ENCODE data around the gene NOC2L. TPM values are rescaled to one million over a fixed set of nuclear protein-coding genes. Genes with fewer than 3 reads are reported as not detected.
A peak's percentile ranks its signal among the peaks of the same experiment; 100 is the strongest.

NOC2L gene
- total and polyA plus RNA-seq, 9 of the 15 experiments (the other 6 are each of a cell fraction or from before 2014, with no cell fraction given), result 4.0 to 410 (median 200) TPM

DNA sequence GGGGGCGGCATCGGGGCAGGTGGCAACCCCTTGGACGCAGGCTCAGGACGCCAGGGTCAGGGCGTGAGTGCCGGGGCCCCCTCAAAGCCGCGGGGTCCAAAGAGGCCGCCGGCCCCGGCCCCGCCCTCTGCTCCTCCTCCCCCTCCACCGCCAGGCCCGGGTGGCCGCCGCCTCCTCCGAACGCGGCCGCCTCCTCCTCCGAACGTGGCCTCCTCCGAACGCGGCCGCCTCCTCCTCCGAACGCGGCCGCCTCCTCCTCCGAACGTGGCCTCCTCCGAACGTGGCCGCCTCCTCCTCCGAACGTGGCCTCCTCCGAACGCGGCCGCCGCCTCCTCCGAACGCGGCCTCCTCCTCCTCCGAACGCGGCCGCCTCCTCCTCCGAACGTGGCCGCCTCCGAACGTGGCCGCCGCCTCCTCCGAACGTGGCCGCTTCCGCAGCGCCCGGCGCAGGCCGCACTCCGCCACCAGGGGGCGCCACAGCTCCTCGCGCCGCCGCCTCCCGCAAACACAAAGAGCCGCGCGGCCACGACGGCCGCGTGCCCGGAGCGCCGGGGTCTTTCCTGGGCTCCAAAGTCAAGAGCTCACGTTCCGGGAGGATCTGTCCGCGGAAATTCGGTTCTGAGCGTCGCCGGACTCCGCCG lies 54.6 kb downstream of the NOC2L start:
- in situ Hi-C loops (cut with MboI) (no loop called here), intact Hi-C loops (cut with micrococcal nuclease) (loop anchor here (2.0 kb wide), 1 partner anchor 72 kb away; no protein-coding TSS in a partner anchor)
- DNase-seq (ENCODE audit: extremely low read depth in 1 of 4, low spot score in 3 of 4), result peak; percentile 88 to 93 (median 90)
- H2AFZ ChIP-seq (ENCODE audit: low read depth, low read length), result peak overlapping the region; percentile 73
- peaks cover 12 to 59% of the 10 kb centered on the region in 2 experiments for H3K4me1 ChIP-seq (replicated peaks in 1 of 2; ENCODE audit: control insufficient read depth in 2 of 2, insufficient read depth in 2 of 2, low read length in 2 of 2)
- no peaks in the 10 kb centered on the region for H3K9me3 ChIP-seq (replicated peaks; ENCODE audit: control insufficient read depth, insufficient read depth, low read depth, low read length)
- H4K20me1 ChIP-seq (replicated peaks; ENCODE audit: control insufficient read depth, insufficient read depth, low read length), result no peaks in the 10 kb centered on the region; the same call in 1 of the 2 replicates
- no peaks in the 10 kb centered on the region for H3K79me2 ChIP-seq (ENCODE audit: control insufficient read depth, insufficient read depth, low read length)
- H3K9me1 ChIP-seq (ENCODE audit: control insufficient read depth, insufficient read depth, low read length), result no peaks in the 10 kb centered on the region
- peak; percentile 93 for ATAC-seq
- WGBS (ENCODE audit: insufficient coverage, low coverage, missing lambda C conversion rate), result under 1% methylated on average over 56 of the region's 91 CpGs
- H3K27me3 ChIP-seq (ENCODE audit: control insufficient read depth in 2 of 2, insufficient read depth in 2 of 2, low read length in 2 of 2), result peaks cover 7 to 16% of the 10 kb centered on the region in 2 experiments; a peak in 2 of 5 replicates
- H3K4me2 ChIP-seq (ENCODE audit: insufficient read depth, low read length), result peak overlapping the region; percentile 63; the same call in 1 of the 2 replicates
- H3K27ac ChIP-seq (ENCODE audit: extremely low read depth, low read depth, low read length), result peak overlapping the region; percentile 68; the same call in 2 of the 3 replicates
- peak overlapping the region; percentile 44 to 91; a peak in 3 of 4 replicates for H3K9ac ChIP-seq (ENCODE audit: insufficient read depth in 1 of 2, low read depth in 2 of 2, low read length in 2 of 2)
- BruUV-seq (replicated peaks), result no TSS peak
- CTCF ChIA-PET (ENCODE audit: low intra/inter-chr PET ratio), result interaction anchor here (0.6 to 1.5 kb wide), 10 partner anchors 16 to 388 kb away, joined by 3 to 12 read pairs (median 4); no protein-coding TSS in a partner anchor
- H3K4me3 ChIP-seq, result peak overlapping the region; percentile 48
- POLR2A ChIA-PET, result interaction anchor here (0.6 to 1.1 kb wide), 8 partner anchors 8 to 55 kb away, joined by 3 to 9 read pairs (median 4); partner anchors contain the start of gene NOC2L
- FAIRE-seq, result peak; percentile 77
- H3K36me3 ChIP-seq (ENCODE audit: control insufficient read depth, insufficient read depth, low read length), result no peaks in the 10 kb centered on the region
- no peak for TF ChIP-seq PHF21A (IDR thresholded peaks at IDR 0.05; ENCODE audit: borderline replicate concordance, low read depth)
- no peak for TF ChIP-seq POU5F1 (IDR thresholded peaks at IDR 0.05; ENCODE audit: borderline replicate concordance, low read depth, low read length, partially characterized antibody)
- TF ChIP-seq PCBP2 (IDR thresholded peaks at IDR 0.05; ENCODE audit: low read depth, low read length, poor library complexity, severe bottlenecking), result no peak
- no peak for TF ChIP-seq ESRRB (CRISPR knock-in tag; IDR thresholded peaks at IDR 0.05; ENCODE audit: borderline replicate concordance)
- no peak for TF ChIP-seq SMARCB1 (IDR thresholded peaks at IDR 0.05; ENCODE audit: insufficient read length, low read depth)
- peak; percentile 53; the same call in 1 of the 2 replicates for TF ChIP-seq JUN (IDR thresholded peaks at IDR 0.05; ENCODE audit: borderline replicate concordance, low read depth, low read length)
- peak; percentile 93; the same call in 1 of the 2 replicates for TF ChIP-seq JUN (CRISPR knock-in tag; IDR thresholded peaks at IDR 0.05; ENCODE audit: borderline replicate concordance)
- no peak for TF ChIP-seq THRAP3 (IDR thresholded peaks at IDR 0.05; ENCODE audit: borderline replicate concordance)
- 0 out of 2 replicates have a peak, but pooled peaks have one; percentile 22 for TF ChIP-seq ZNF121 (CRISPR knock-in tag; conservative IDR thresholded peaks at IDR 0.05)
- TF ChIP-seq, protein P1, sequence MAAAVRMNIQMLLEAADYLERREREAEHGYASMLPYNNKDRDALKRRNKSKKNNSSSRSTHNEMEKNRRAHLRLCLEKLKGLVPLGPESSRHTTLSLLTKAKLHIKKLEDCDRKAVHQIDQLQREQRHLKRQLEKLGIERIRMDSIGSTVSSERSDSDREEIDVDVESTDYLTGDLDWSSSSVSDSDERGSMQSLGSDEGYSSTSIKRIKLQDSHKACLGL (CRISPR knock-in tag; IDR thresholded peaks at IDR 0.05; ENCODE audit: borderline replicate concordance, poor library complexity, severe bottlenecking), result no peak
- TF ChIP-seq, protein P2, sequence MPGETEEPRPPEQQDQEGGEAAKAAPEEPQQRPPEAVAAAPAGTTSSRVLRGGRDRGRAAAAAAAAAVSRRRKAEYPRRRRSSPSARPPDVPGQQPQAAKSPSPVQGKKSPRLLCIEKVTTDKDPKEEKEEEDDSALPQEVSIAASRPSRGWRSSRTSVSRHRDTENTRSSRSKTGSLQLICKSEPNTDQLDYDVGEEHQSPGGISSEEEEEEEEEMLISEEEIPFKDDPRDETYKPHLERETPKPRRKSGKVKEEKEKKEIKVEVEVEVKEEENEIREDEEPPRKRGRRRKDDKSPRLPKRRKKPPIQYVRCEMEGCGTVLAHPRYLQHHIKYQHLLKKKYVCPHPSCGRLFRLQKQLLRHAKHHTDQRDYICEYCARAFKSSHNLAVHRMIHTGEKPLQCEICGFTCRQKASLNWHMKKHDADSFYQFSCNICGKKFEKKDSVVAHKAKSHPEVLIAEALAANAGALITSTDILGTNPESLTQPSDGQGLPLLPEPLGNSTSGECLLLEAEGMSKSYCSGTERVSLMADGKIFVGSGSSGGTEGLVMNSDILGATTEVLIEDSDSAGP (CRISPR knock-in tag; IDR thresholded peaks at IDR 0.05), result no peak; the same call in 1 of the 2 replicates
- TF ChIP-seq, protein P3, sequence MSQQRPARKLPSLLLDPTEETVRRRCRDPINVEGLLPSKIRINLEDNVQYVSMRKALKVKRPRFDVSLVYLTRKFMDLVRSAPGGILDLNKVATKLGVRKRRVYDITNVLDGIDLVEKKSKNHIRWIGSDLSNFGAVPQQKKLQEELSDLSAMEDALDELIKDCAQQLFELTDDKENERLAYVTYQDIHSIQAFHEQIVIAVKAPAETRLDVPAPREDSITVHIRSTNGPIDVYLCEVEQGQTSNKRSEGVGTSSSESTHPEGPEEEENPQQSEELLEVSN (IDR thresholded peaks at IDR 0.05; ENCODE audit: borderline replicate concordance in 1 of 2, extremely low read depth in 1 of 2, insufficient read depth in 1 of 2, insufficient read length in 1 of 2, low read depth in 1 of 2, low read length in 1 of 2, poor library complexity in 1 of 2, severe bottlenecking in 1 of 2), result peak; percentile 95 to 99
- no peak for TF ChIP-seq ZNF551 (CRISPR knock-in tag; IDR thresholded peaks at IDR 0.05)
- TF ChIP-seq TEAD4 (IDR thresholded peaks at IDR 0.05; ENCODE audit: low read length), result no peak
- TF ChIP-seq TEAD4 (CRISPR knock-in tag; IDR thresholded peaks at IDR 0.05; ENCODE audit: borderline replicate concordance), result peak; percentile 95
- peak in 2 of 3 experiments; percentile 83 to 84 for TF ChIP-seq YY1 (IDR thresholded peaks at IDR 0.05; ENCODE audit: borderline replicate concordance in 1 of 3, control insufficient read depth in 1 of 3, extremely low read depth in 1 of 3, insufficient read depth in 3 of 3, insufficient read length in 1 of 3, insufficient replicate concordance in 2 of 3, low read depth in 1 of 3, low read length in 2 of 3)
